GM12878 (cell line): ENCODE results near the gene GMCL1. TPM values are rescaled to one million over a fixed set of nuclear protein-coding genes. Genes with fewer than 3 reads are reported as not detected.
A peak's percentile ranks its signal among the peaks of the same experiment; 100 is the strongest.

Experiments used
- CBFB ChIP-seq: IDR thresholded peaks from 2 replicates; pipeline ENCODE4 v1.6.1; 2016; ENCODE audit warnings: antibody characterized with exemption, low read depth
- ESRRA ChIP-seq: IDR thresholded peaks from 2 replicates; pipeline ENCODE4 v1.6.1; 2012; ENCODE audit warnings: mild to moderate bottlenecking, low read length, improper control_type of control experiment
- HDGF ChIP-seq: fragments of 450-650 bp; IDR thresholded peaks from 2 replicates; pipeline ENCODE4 v1.6.1; 2016; ENCODE audit warnings: antibody characterized with exemption
- JUNB ChIP-seq: IDR thresholded peaks from 2 replicates; pipeline ENCODE4 v1.6.1; 2016; ENCODE audit warnings: antibody characterized with exemption, mild to moderate bottlenecking
- MAX ChIP-seq: IDR thresholded peaks from 2 replicates; pipeline ENCODE4 v1.6.1; 2012; ENCODE audit warnings: low read depth, low read length, improper control_type of control experiment
- MEF2B ChIP-seq: fragments of 450-650 bp; IDR thresholded peaks from 2 replicates; pipeline ENCODE4 v1.6.1; 2018; ENCODE audit warnings: mild to moderate bottlenecking, moderate library complexity; ENCODE audit not compliant: partially characterized antibody, poor library complexity, severe bottlenecking
- SKIL ChIP-seq: fragments of 450-650 bp; IDR thresholded peaks from 2 replicates; pipeline ENCODE4 v1.6.1; 2017; ENCODE audit warnings: mild to moderate bottlenecking, low read depth, inconsistent platforms; ENCODE audit not compliant: poor library complexity, severe bottlenecking
- SP1 ChIP-seq: IDR thresholded peaks from one replicate; pipeline ENCODE4 v1.6.1; 2011; ENCODE audit warnings: low read depth, low read length
- SRF ChIP-seq, 2 experiments: IDR thresholded peaks; 2 replicates each; pipeline ENCODE4 v1.6.1; 2011; ENCODE audit warnings: low read depth in 2 of 2, low read length in 2 of 2, mild to moderate bottlenecking in 1 of 2, moderate library complexity in 1 of 2
- SUZ12 ChIP-seq: fragments of 200-600 bp; sonication (generic); IDR thresholded peaks from one replicate; pipeline ENCODE4 v1.6.1; 2018; ENCODE audit warnings: antibody characterized with exemption, mild to moderate bottlenecking; ENCODE audit not compliant: unreplicated experiment
- TCF12 ChIP-seq: IDR thresholded peaks from 2 replicates; pipeline ENCODE4 v1.6.1; 2011; ENCODE audit warnings: low read depth, mild to moderate bottlenecking, low read length
- USF2 ChIP-seq: IDR thresholded peaks from 2 replicates; pipeline ENCODE4 v1.6.1; 2011; ENCODE audit warnings: low read depth, low read length, improper control_type of control experiment, borderline replicate concordance
- polyA plus RNA-seq, 11 experiments: library from polyadenylated mRNA; depleted of rRNA in 4 of 11; unstranded in 6 of 11; stranded (reverse) in 5 of 11; fragments of >200 nt; fragmentation: Nextera tagmentation in 4 of 11; fragmentation: Illumina TruSeq in 1 of 11; extraction: Ambion mirVana in 4 of 11; extraction: Trizol in 1 of 11; gene quantifications; 1 replicate in 1 of 11; 2 replicates in 10 of 11; pipeline versions ENCODE4 v1.2.1 to v1.2.3, GENCODE V29; 2011 to 2016; ENCODE audit warnings: inconsistent platforms in 2 of 11, missing spikeins in 2 of 11, low read depth in 1 of 11
- total RNA-seq, 4 experiments: library from RNA; depleted of rRNA in 3 of 4; stranded (reverse); fragments of >200 nt in 3 of 4; fragmentation: Illumina TruSeq in 1 of 4; extraction: Trizol in 1 of 4; gene quantifications; 2 replicates each; pipeline versions ENCODE4 v1.2.1 to v1.2.3, GENCODE V29; 2013 to 2021

GMCL1 gene
- total and polyA plus RNA-seq, 10 of the 15 experiments (the other 5 are each of a cell fraction or from before 2014, with no cell fraction given), result 3.7 to 21.4 (median 12.3) TPM

GRCh38 chr2:69893684-69894551 is 64.5 kb downstream of the GMCL1 start, which contains the start of gene SNRNP27 (continued):
- TF ChIP-seq JUNB (peak; percentile 39; the same call in 1 of the 2 replicates), MEF2B (no peak), SKIL (peak; percentile 65), ESRRA (no peak; the same call in 1 of the 2 replicates), SP1 (peak; percentile 68), HDGF (no peak), TCF12 (no peak), USF2 (no peak), SRF (IDR thresholded peaks at IDR 0.05; ENCODE audit: low read depth in 2 of 2, low read length in 2 of 2) (peak in 1 of 2 experiments; percentile 87; a peak in 2 of 4 replicates), SUZ12 (no peak), MAX (no peak), CBFB (peak; percentile 60; the same call in 1 of the 2 replicates)
